B cell (primary cell): ENCODE results near the gene TTPAL. TPM values are rescaled to one million over a fixed set of nuclear protein-coding genes. Genes with fewer than 3 reads are reported as not detected.

Experiments used
- ATAC-seq: fragments of 200-7000 bp; cut with Tn5 transposase; one replicate; pipeline ENCODE4 v1.10.0; 2021; ENCODE audit warnings: low read depth, mild to moderate bottlenecking, moderate number of reproducible peaks, moderate library complexity
- CTCF ChIA-PET: fragments of 350-600 bp; sonication (Branson Sonifier 250); formaldehyde crosslinking; loops from one replicate; lab custom pipeline; 2021; ENCODE audit warnings: antibody characterized with exemption, inconsistent platforms; lab: Charles Lee
- POLR2A ChIA-PET: fragments of 350-600 bp; sonication (Branson Sonifier 250); formaldehyde crosslinking; loops from one replicate; lab custom pipeline; 2021; ENCODE audit warnings: antibody characterized with exemption; lab: Charles Lee
- DNase-seq: peaks from one replicate; pipeline ENCODE4 v3.0.0; 2013
- H2AFZ ChIP-seq: 2 replicates; pipeline ENCODE4 v1.6.1; 2012; ENCODE audit warnings: mild to moderate bottlenecking, low read depth, low read length; ENCODE audit not compliant: insufficient read depth, poor library complexity, severe bottlenecking
- H3K27ac ChIP-seq, 2 donors: 1 replicate in 1 of 2; 2 replicates in 1 of 2; pipeline ENCODE4 v1.5.1; 2012 to 2013; ENCODE audit warnings: low read length in 2 of 2, mild to moderate bottlenecking in 2 of 2, moderate library complexity in 1 of 2
- H3K27me3 ChIP-seq, 4 experiments: fragments of 200-600 bp in 1 of 4; sonication (generic) in 1 of 4; replicated peaks in 1 of 4; 1 replicate in 2 of 4; 2 replicates in 2 of 4; pipeline versions ENCODE4 v1.6.1 to v1.7.0; 2013 to 2016; ENCODE audit warnings: low read length in 3 of 4, mild to moderate bottlenecking in 2 of 4, mixed read lengths in 1 of 4, moderate library complexity in 1 of 4; ENCODE audit not compliant: insufficient read depth in 4 of 4, control insufficient read depth in 3 of 4; ENCODE audit errors: control extremely low read depth in 1 of 4
- H3K36me3 ChIP-seq, 2 experiments: replicated peaks in 1 of 2; 1 replicate in 1 of 2; 2 replicates in 1 of 2; pipeline versions ENCODE4 v1.6.1 to v1.7.1; 2013; ENCODE audit warnings: low read length in 1 of 2; ENCODE audit not compliant: insufficient read depth in 2 of 2, control insufficient read depth in 1 of 2; ENCODE audit errors: control extremely low read depth in 1 of 2, extremely low read depth in 1 of 2
- H3K4me1 ChIP-seq, 2 donors: fragments of 200-600 bp in 1 of 2; sonication (generic) in 1 of 2; 1 replicate in 1 of 2; 2 replicates in 1 of 2; pipeline versions ENCODE4 v1.5.1 to v1.6.1; 2013 to 2017; ENCODE audit warnings: low read length in 2 of 2; ENCODE audit not compliant: control insufficient read depth in 2 of 2, insufficient read depth in 2 of 2
- H3K4me2 ChIP-seq: replicated peaks from 2 replicates; pipeline ENCODE3; 2012; ENCODE audit warnings: mild to moderate bottlenecking, low read depth, low read length; ENCODE audit not compliant: poor library complexity, severe bottlenecking
- H3K4me3 ChIP-seq, 5 experiments: fragments of 200-600 bp in 1 of 5; sonication (generic) in 1 of 5; 1 replicate in 3 of 5; 2 replicates in 2 of 5; pipeline versions ENCODE4 v1.5.1 to v1.7.0; 2011 to 2016; ENCODE audit warnings: low read length in 4 of 5, mild to moderate bottlenecking in 4 of 5, low read depth in 2 of 5, control low read depth in 1 of 5, moderate library complexity in 1 of 5; ENCODE audit not compliant: insufficient read depth in 1 of 5; ENCODE audit errors: control extremely low read depth in 1 of 5, extremely low read depth in 1 of 5
- H3K79me2 ChIP-seq: fragments of 200-600 bp; sonication (generic); one replicate; pipeline ENCODE4 v1.6.0; 2016; ENCODE audit warnings: low read length; ENCODE audit not compliant: control insufficient read depth, insufficient read depth
- H3K9ac ChIP-seq: fragments of 200-600 bp; sonication (generic); 2 replicates; pipeline ENCODE4 v1.6.1; 2017; ENCODE audit warnings: mild to moderate bottlenecking, low read length, moderate library complexity
- H3K9me3 ChIP-seq, 3 donors: one replicate each; pipeline versions ENCODE4 v1.6.1 to v1.7.1; 2013; ENCODE audit warnings: low read length in 2 of 3; ENCODE audit not compliant: control insufficient read depth in 2 of 3, insufficient read depth in 1 of 3; ENCODE audit errors: control extremely low read depth in 1 of 3
- H4K20me1 ChIP-seq: 2 replicates; pipeline ENCODE4 v1.6.0; 2012; ENCODE audit warnings: mild to moderate bottlenecking, low read length; ENCODE audit not compliant: insufficient read depth, control insufficient read depth, poor library complexity, severe bottlenecking
- H3K27ac Mint-ChIP-seq: one replicate; pipeline ENCODE4 v1.8.0; 2021; ENCODE audit warnings: mixed read lengths
- H3K27me3 Mint-ChIP-seq: one replicate; pipeline ENCODE4 v1.8.0; 2021; ENCODE audit warnings: mixed read lengths
- H3K4me1 Mint-ChIP-seq: one replicate; pipeline ENCODE4 v1.8.0; 2021; ENCODE audit warnings: mixed read lengths
- H3K4me3 Mint-ChIP-seq: one replicate; pipeline ENCODE4 v1.8.0; 2021; ENCODE audit warnings: mixed read lengths
- H3K9me3 Mint-ChIP-seq: one replicate; pipeline ENCODE4 v1.8.0; 2022; ENCODE audit warnings: mixed read lengths; ENCODE audit not compliant: insufficient read depth
- CTCF ChIP-seq: fragments of 200-600 bp; IDR thresholded peaks from one replicate; pipeline ENCODE4 v1.8.0; 2022; ENCODE audit warnings: antibody characterized with exemption, mild to moderate bottlenecking
- EZH2 ChIP-seq: IDR thresholded peaks from 2 replicates; pipeline ENCODE4 v1.6.1; 2012; ENCODE audit warnings: borderline replicate concordance, low read depth, mild to moderate bottlenecking, moderate library complexity, low read length; ENCODE audit not compliant: insufficient read depth, poor library complexity, severe bottlenecking
- WGBS: methylation state at CpG from one replicate; pipeline ENCODE4 v1.1.5; 2013; ENCODE audit warnings: missing lambda C conversion rate; ENCODE audit not compliant: insufficient coverage; 5-methylcytosine and 5-hydroxymethylcytosine counted together
- intact Hi-C: fragments of 100-400 bp; cut with micrococcal nuclease; formaldehyde crosslinking; loops from one replicate; pipeline ENCODE4 v1.10.0; 2022
- polyA plus RNA-seq: library from polyadenylated mRNA; depleted of rRNA; stranded (reverse); fragments of >200 nt; gene quantifications from 2 replicates; pipeline ENCODE4 v1.2.3, GENCODE V29; 2012
- total RNA-seq, 2 donors: library from RNA; stranded (reverse); fragments of 120-200 nt in 1 of 2; gene quantifications; 1 replicate in 1 of 2; 2 replicates in 1 of 2; pipeline versions ENCODE4 v1.2.3 to v1.2.4, GENCODE V29; 2013 to 2022

Gene TTPAL
- total and polyA plus RNA-seq, 2 donors (not counting 1 experiment from before 2014, with no cell fraction given), result 4.0 to 26.8 TPM

- no CpG with 5 or more reads among the region's 3 CpGs for whole genome bisulfite sequencing
- no peaks in the 10 kb centered on the region for H3K27me3 Mint-ChIP-seq
- Histone ChIP-seq H3K27me3 (no peaks in the 10 kb centered on the region), H3K9ac (no peak overlapping the region), H3K4me1 (peaks cover 18 to 23% of the 10 kb centered on the region in 2 donors), H3K79me2 (peaks cover 98% of the 10 kb centered on the region), H4K20me1 (peaks cover 50% of the 10 kb centered on the region), H3K9me3 (no peaks in the 10 kb centered on the region), H2AFZ (no peak overlapping the region), H3K4me3 (no peak overlapping the region), H3K4me2 (no peak overlapping the region), H3K36me3 (peaks cover 0 to 18% of the 10 kb centered on the region in 2 experiments), H3K27ac (peak overlapping the region in 1 of 2 donors; percentile 34)
- no peaks in the 10 kb centered on the region for H3K9me3 Mint-ChIP-seq
- CTCF ChIA-PET, result interaction anchor here (0.5 kb wide), 1 partner anchor 25 kb away, joined by 3 read pairs; no protein-coding TSS in a partner anchor
- intact Hi-C loops, result no loop called here
- DNase-seq (no peak), ATAC-seq (no peak)
- TF ChIP-seq EZH2, result no peak
- TF ChIP-seq CTCF, result no peak
- H3K4me3 Mint-ChIP-seq, result no peak overlapping the region
- no peak overlapping the region for H3K27ac Mint-ChIP-seq
- peaks cover 53% of the 10 kb centered on the region for H3K4me1 Mint-ChIP-seq
- POLR2A ChIA-PET, result no interaction called here
Measured at GRCh38 chr20:44517454-44517853, 41.8 kb downstream of the TTPAL start.

DNA sequence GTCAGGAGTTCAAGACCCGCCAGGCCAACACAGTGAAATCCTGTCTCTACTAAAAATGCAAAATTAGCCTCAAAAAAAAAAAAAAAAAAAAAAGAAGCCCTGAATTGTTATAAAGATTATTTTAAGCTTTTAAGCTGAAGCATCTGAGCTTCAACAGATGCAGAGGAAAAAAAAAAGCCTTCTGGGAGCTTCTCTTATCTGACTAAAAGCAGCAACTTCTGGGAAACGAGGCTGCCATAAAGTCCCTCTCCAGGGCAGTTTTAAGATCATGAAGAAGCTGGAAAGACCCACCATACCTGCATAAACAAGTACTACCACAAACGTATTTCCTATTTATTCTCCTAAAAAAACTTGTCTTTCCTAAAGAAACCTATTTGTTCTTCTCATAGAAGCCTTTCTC lies 42.6 kb downstream of the TTPAL start:
- no peaks in the 10 kb centered on the region for H3K27me3 Mint-ChIP-seq
- peak overlapping the region; percentile 5 for H3K27ac Mint-ChIP-seq
- Histone ChIP-seq H3K9me3 (no peaks in the 10 kb centered on the region), H3K27me3 (no peaks in the 10 kb centered on the region), H3K4me3 (no peak overlapping the region), H2AFZ (no peak overlapping the region), H3K4me2 (no peak overlapping the region), H4K20me1 (peaks cover 44% of the 10 kb centered on the region), H3K36me3 (peaks cover 0 to 11% of the 10 kb centered on the region in 2 experiments), H3K27ac (peak overlapping the region in 1 of 2 donors; percentile 34), H3K9ac (no peak overlapping the region), H3K4me1 (peaks cover 18 to 25% of the 10 kb centered on the region in 2 donors), H3K79me2 (peaks cover 98% of the 10 kb centered on the region)
- TF ChIP-seq CTCF (no peak), EZH2 (no peak)
- ChIA-PET POLR2A (interaction anchor here (0.7 kb wide), 1 partner anchor 99 kb away, joined by 5 read pairs; no protein-coding TSS in a partner anchor), CTCF (interaction anchor here (0.6 to 1.2 kb wide), 4 partner anchors 10 to 375 kb away, joined by 3 read pairs; no protein-coding TSS in a partner anchor)
- intact Hi-C loops, result no loop called here
- no peaks in the 10 kb centered on the region for H3K9me3 Mint-ChIP-seq
- ATAC-seq (no peak), DNase-seq (no peak)
- peaks cover 56% of the 10 kb centered on the region for H3K4me1 Mint-ChIP-seq
- WGBS, result 91% methylated on average over 2 of the region's 3 CpGs
- H3K4me3 Mint-ChIP-seq, result no peak overlapping the region
